Measurements from ENCODE around the gene AOC2. TPM values are rescaled to one million over a fixed set of nuclear protein-coding genes. Genes with fewer than 3 reads are reported as not detected.

The AOC2 gene
- total and polyA plus RNA-seq, 2 of the 13 experiments (the other 11 are each of a cell fraction or from before 2014, with no cell fraction given): 1.2 to 3.3 TPM

- peak; percentile 86; the same call in 1 of the 2 replicates for TF ChIP-seq CSRNP1 (CRISPR knock-in tag; IDR thresholded peaks at IDR 0.05)
- TF ChIP-seq ZNF570 (CRISPR knock-in tag; IDR thresholded peaks at IDR 0.05; ENCODE audit: borderline replicate concordance): 0 out of 2 replicates have a peak, but pooled peaks have one; percentile 68
- TF ChIP-seq RBM22 (optimal IDR thresholded peaks at IDR 0.05; ENCODE audit: low read length): no peak
- peak; percentile 48 for TF ChIP-seq SNAPC2 (CRISPR knock-in tag; IDR thresholded peaks at IDR 0.05)
- TF ChIP-seq HMG20A (CRISPR knock-in tag; IDR thresholded peaks at IDR 0.05; ENCODE audit: borderline replicate concordance): peak; percentile 52; the same call in 1 of the 2 replicates
- TF ChIP-seq GABPA (IDR thresholded peaks at IDR 0.05; ENCODE audit: low read depth, low read length): peak; percentile 79
- peak; percentile 97 for TF ChIP-seq GABPA (CRISPR knock-in tag; IDR thresholded peaks at IDR 0.05; ENCODE audit: low read depth)
- peak; percentile 97 for TF ChIP-seq ZSCAN31 (CRISPR knock-in tag; IDR thresholded peaks at IDR 0.05; ENCODE audit: low read depth)
- peak; percentile 91 for TF ChIP-seq ZKSCAN8 (CRISPR knock-in tag; IDR thresholded peaks at IDR 0.05; ENCODE audit: borderline replicate concordance)
- TF ChIP-seq ZNF276 (CRISPR knock-in tag; IDR thresholded peaks at IDR 0.05; ENCODE audit: low read depth): peak; percentile 72; the same call in 1 of the 2 replicates
- TF ChIP-seq TFE3 (CRISPR knock-in tag; IDR thresholded peaks at IDR 0.05): peak; percentile 77
- no peak for TF ChIP-seq HNRNPUL1 (IDR thresholded peaks at IDR 0.05; ENCODE audit: low read depth, low read length)
- no peak for TF ChIP-seq ZBTB39 (CRISPR knock-in tag; IDR thresholded peaks at IDR 0.05)
- TF ChIP-seq KDM4B (CRISPR knock-in tag; IDR thresholded peaks at IDR 0.05): peak; percentile 89; the same call in 1 of the 2 replicates
- peak; percentile 23; the same call in 1 of the 2 replicates for TF ChIP-seq ZNF414 (CRISPR knock-in tag; IDR thresholded peaks at IDR 0.05)
- peak; percentile 76 for TF ChIP-seq ZNF770 (CRISPR knock-in tag; IDR thresholded peaks at IDR 0.05)
Observed at GRCh38 chr17:42832934-42833766, 11.2 kb upstream of the AOC2 start, which contains the start of gene PSME3 (continued).

All from HepG2 (cell line).